GM12874 (cell line): Measurements from ENCODE around the gene GLI1.

Experiments
- CTCF ChIP-seq: IDR thresholded peaks from 2 replicates; pipeline ENCODE4 v1.5.1; 2011; ENCODE audit warnings: low read depth, mild to moderate bottlenecking, control low read depth, low read length, moderate library complexity; ENCODE audit not compliant: insufficient read depth

The GLI1 gene

GRCh38 chr12:57511161-57511560 is 51.6 kb downstream of the GLI1 start:
- no peak for TF ChIP-seq CTCF

- no peak for TF ChIP-seq CTCF
Measured at GRCh38 chr12:57511588-57512325, 52.2 kb downstream of the GLI1 start.

GRCh38 chr12:57512665-57513064 is 53.1 kb downstream of the GLI1 start:
- TF ChIP-seq CTCF, result no peak

- TF ChIP-seq CTCF, result no peak
Measured at GRCh38 chr12:57513266-57513665, 53.7 kb downstream of the GLI1 start.

GRCh38 chr12:57514720-57515407 is 55.3 kb downstream of the GLI1 start:
- no peak for TF ChIP-seq CTCF

GRCh38 chr12:57515408-57515933 is 55.9 kb downstream of the GLI1 start:
- TF ChIP-seq CTCF, result no peak

- TF ChIP-seq CTCF, result no peak
Measured at GRCh38 chr12:57515934-57516541, 56.5 kb downstream of the GLI1 start.
